GM15510 (cell line): ENCODE results near the gene CERK.

Experiments used
- POLR2A ChIP-seq: IDR thresholded peaks from 3 replicates; pipeline ENCODE4 v1.6.1; 2011; ENCODE audit warnings: borderline replicate concordance; ENCODE audit not compliant: insufficient read length; ENCODE audit errors: extremely low read depth

CERK gene

DNA sequence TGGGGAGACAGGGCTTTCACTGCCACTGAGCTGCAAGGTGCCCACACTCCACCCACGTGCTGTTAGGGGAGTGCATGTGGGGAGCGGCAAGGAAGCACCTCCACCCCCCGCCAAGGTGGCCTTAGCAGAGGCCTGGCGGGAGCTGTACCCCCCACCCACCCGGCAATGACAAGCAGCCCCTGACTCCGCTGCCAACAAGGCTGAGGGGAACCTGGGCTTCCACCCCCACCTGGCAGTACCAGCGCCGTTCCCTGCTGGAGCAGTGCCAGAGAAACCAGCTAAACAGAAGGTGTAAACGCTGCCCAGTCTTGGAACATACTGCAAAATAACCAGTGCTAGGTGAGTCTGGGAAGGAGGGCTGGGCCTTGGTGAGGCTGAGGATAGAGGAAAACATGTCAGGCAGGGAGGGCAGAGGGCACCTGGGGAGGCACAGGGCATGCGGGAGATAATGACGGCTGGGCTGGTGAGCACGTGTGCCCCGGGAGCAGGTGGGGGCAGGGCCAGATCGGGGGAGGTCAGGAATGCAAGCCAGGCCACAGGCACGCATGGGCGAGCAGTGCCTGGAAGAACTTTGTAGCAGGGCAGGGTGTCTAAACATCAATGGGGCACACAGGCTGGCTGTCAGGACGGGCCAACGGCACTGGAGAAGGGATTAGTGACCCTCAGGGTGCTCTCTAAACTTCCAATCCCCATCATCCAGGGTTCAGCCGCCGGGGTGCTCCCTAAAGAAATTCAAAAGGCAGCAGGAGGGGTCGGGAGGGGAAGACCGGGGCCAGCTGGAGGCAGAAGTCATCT, 6.6 kb downstream of the CERK start:
- no peak for TF ChIP-seq POLR2A

DNA sequence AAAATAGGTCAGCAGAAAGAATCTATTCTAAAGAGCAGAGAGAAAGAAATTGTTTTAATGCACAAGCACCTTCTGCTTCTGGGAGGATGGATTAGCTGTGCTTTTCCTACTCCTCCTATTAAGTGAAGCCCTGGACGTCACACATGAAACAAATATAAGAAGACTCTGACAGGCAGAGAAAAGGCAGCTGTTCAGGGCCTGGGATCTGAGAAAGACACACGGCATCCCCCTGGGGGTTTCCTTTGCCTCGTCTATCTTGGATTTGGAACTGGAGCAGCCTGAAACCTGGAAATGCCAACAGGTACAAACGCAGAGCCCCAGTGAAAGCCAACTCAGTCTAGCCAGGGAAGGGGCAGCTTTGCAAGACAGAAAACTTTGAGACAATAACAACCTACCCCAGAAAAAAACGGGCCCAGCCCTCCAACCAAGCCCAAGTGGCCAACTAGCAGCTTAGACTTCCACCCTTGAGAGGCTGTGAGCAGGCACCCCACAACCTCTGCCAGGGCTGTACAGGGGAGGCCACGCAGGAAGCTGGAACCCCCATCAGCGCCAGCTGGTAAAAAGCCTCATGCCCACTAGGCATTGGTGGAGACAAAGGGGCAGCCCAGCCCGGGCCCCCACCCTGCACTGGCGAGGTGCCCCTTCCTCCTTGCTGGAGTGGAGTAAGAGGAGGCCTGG, 7.3 kb downstream of the CERK start:
- TF ChIP-seq POLR2A, result no peak

DNA sequence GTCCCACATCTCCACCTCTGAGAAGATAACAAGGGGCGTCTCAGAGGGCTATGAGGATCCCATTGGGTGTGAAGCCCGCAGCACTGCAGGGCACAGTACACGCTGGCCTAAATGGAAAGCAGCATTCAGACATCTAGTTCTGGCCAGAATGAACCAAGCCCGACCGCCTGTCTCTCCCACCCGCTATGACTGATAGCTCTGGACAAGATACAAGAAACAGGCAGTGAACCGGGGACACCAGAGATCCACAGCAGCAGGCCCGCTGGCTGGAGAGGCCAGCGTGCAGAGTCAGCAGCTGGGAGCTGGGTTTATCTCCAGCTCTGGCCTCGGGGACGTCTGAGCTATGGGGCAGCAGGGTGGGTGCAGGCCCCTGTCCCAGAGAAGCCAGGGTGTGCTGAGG, 9.6 kb downstream of the CERK start:
- TF ChIP-seq POLR2A, result no peak

DNA sequence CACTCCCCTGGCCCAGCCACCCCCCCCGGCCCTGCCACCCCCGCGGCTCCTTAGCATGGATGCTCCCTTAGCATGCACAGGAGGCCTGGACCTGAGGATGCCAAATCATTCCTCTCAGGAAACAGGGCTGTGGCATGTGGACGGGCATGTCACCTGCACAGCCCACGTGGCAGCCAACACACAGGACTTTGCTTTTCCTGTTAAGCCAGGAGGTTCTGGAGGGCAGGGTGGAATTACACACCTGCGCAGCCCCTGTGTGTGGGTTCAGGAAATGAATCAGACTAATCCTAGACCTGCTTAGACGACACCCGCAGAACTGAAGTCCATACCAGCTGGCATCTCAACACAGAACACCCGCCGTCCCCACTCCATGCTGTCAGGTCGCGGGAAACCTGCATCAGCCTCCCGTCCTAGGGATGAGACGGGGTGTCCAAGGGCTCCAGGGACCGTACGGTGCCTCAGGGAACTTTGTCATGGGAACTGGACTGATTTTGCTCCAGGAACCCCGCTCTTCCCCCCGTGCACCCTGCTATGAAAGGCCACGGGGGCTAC, 10.2 kb downstream of the CERK start:
- TF ChIP-seq POLR2A, result no peak

DNA sequence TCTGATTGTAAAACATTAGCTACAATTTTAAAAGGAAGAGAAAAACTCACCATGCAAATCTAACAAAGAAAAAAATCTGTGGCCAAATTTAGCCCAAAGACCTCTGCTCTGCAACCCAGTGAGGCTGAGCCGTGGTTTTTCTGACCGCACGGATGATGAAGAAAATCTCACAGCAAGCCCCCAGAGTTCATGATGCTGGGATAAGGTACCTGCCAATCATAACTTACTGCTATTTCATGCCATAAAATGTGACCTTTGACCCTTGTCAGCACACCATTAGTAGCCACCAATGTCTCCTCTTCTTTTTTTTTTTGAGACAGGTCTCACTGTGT, 11.1 kb downstream of the CERK start:
- TF ChIP-seq POLR2A, result no peak

DNA sequence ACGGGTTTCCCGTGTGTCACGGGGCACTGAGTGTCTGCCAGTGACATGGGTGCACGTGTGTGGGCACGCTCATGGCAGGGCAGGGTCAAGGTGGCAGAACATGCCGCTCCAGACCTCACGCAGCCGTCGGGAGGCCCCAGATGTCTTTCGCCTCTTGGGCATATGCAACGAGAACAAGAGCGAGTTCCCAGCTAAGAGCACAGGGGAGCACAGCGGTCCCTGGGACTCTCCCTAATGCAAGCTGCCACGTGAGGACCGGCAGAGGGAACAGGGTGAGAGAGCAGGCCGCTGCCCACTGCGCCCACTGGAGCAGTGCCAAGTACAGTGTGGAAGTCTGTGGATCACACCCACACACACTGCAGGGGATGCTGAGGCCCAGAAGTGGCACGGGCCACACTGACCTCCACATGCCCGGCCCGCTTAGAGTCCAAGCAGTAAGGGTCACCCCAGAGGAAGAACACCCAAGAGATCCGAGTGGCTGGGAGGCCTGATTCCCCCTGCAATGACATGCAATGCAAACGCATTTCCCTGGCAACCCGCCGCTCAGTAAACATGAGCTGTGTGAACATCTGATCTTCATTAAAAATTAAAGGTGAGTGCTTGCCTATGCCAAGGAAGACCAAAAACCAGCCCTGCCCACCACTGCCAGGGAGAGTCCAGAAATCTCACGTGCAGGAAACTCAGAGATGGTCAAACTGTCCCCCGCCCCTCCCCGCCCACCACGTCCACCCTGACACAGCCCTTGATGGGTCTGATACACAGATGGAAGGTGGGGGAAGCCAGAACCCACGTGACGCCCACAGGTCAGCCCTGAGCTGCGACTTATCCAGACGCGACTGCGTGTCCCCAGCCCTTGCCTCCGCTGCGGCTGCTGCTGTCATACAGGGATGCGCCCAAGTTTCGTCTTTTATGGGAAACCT, 11.7 kb downstream of the CERK start:
- TF ChIP-seq POLR2A, result no peak

DNA sequence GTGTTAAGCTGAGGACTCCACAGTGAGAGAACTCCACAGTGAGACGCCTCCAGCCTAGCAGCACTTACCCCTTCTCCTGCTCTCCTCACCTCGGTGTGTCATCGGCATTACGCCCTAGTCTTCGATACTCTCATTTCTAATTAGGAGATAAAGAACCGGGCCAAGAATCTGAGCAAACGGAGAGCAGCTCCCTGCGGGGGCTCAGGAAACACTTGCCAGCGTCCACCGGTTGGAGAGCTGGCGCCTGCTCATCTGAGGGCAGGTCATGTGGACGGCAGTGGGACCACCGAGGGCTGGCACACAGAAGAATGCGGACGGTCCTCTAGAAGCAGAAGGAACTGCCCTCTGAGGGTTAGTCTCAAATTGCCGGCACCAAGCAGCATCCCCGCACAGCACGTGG, 13.0 kb downstream of the CERK start:
- TF ChIP-seq POLR2A, result no peak

DNA sequence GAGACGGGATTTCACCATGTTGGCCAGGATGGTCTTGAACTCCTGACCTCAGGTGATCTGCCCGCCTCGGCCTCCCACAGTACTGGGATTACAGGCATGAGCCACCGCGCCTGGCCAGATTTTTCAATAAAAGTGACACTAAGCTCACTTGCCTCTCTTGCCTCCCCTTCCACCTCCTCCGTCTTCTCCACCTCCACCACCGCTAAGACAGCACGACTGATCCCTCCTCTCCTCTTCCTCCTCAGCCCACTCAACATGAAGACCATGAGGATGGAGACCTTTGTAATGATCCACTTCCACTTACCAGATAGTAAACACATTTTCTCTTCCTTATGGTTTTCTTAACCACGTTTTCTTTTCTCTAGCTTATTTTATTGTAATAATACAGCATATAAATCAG, 14.2 kb downstream of the CERK start:
- TF ChIP-seq POLR2A, result no peak

DNA sequence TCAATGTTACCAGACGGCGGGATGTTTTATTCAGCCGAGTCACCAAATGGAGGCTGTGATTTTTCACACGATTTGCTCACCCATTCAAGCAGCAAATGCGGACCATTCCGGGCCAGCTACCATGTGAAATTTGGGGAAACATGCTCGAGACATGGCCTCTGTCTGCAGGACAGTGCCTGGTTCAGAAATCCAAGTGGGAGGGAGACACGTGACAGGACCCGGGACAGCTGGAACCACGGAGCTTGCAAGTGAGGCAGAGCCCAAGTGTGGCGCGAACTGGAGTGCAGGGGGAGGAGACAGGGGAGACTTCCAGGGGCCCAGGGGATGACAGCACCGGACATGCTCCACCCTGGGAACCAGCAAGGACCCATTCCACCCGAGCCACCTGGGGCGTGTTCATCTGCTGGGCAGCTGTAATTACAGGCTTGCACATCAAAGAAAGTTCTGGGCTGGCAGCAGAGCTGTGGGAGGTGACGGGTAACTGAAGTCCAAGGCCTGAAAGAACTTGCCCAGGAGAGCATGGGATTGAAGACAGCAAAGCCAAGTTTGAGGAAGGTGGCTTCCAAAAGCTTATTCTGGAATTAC, 16.5 kb downstream of the CERK start:
- TF ChIP-seq POLR2A, result no peak

DNA sequence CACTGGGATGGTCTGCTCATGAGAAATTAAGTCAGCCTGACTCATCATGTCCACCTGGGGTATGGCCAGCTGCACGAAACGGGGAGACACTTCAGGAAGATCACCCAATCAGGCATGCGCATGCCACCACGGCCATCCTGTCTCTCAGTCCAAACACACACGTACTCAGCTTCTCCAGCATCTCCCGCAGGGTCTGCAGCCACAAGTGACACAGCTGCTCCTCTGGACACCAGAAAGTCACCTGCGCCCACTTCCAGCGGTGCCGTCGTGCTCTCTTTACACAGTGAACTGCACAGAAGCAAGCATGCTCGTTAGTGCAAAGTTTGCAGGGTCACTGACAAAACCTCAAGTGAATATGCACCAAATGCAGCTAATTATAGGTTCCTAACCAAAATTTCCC, 18.1 kb downstream of the CERK start:
- TF ChIP-seq POLR2A, result no peak

DNA sequence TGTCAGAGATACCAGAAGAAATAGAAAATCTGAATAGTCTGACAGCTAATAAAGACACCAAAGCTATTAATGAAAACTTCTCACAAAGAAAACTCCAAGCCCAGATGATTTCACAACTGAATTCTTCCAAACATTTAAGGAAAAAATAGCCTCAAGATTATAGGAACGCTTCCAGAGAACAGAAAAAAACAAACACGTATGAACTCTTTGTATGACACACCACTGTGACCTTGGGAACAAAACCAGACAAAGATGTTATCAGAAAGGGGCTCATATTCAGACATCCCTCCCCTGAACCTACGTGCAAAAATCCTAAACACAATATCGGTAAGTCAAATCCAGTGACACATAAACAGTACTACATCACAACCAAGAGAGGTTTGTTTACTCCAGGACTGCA, 23.5 kb downstream of the CERK start:
- no peak for TF ChIP-seq POLR2A

DNA sequence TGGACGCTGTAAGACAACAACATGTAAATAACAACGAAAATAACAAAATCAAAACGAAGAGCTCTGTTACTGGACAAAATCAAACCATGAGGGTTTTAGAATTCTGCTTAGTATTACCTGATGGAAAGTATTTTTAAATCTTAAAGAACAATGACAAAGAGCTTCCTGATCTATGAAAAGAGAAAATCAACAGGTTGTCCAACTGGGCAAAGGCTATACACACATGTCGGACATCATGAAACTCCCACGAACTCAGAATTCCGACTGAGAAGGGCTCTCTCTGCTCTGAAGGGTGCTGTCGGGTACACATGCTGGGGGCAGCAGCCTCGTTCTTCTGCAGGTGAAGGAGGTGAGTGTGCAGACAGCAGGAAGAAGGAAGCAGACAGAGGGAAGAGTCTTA, 25.8 kb downstream of the CERK start:
- TF ChIP-seq POLR2A, result no peak

DNA sequence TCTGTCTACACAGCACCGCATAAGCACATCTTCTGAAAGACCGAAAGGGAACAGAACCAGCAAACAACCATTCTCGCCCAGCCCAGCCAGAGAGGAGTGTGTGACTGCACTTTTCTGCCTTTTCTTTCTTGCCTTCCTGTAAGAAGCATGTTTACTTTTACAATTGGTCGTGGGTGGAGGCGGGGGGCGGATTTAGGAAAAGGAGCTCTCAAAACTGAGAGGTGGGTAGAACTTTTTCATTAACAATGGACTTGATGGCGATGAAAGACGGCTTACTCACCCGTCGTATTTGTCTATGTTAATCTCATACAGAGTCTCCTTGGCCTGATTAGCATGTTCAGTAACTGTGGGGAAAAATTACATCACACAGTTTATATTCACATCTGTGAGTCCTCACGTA, 27.2 kb downstream of the CERK start:
- no peak for TF ChIP-seq POLR2A

DNA sequence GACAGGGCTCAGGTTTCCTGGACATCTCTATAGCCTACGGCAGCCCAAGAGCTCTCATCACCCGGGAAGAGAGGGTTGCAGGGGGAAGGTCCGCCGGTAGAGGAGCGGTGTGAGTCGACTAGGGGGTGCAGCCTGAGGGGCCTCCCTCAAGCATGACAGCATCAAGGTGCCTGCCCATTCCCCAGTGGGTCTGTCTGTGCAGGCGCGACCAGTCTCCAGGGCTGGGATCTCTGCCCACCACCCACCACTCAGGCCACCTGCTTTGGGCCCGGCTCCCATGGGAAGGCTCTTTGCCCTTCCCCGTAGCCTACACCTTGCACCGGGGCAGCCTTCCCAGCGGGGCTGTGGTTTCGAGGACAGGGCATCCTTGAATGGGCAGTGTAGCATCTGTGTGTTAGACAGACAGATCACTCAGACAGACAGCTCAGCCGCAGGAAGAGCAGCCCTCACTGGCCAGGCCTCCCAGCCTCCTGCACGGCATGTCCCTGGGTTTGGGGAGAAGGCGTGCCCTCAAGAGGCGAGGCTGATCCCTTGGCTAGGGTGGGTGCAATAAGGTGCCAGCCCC, 29.2 kb downstream of the CERK start:
- no peak for TF ChIP-seq POLR2A
